ENCODE measurements around the gene SMYD3. TPM values are rescaled to one million over a fixed set of nuclear protein-coding genes. Genes with fewer than 3 reads are reported as not detected.

SMYD3 gene
- total and polyA plus RNA-seq, 9 of the 15 experiments (the other 6 are each of a cell fraction or from before 2014, with no cell fraction given), result 128 to 440 (median 197) TPM

GRCh38 chr1:246203180-246203579 is 303.9 kb downstream of the SMYD3 start (continued):
- peak; percentile 13 to 74; a peak in 2 of 4 replicates for TF ChIP-seq RAD21 (CRISPR knock-in tag; conservative IDR thresholded peaks at IDR 0.05 in 1 of 2, IDR thresholded peaks at IDR 0.05 in 1 of 2)
- TF ChIP-seq ZNF780A (CRISPR knock-in tag; IDR thresholded peaks at IDR 0.05), result no peak

- WGBS (ENCODE audit: insufficient coverage, low coverage, missing lambda C conversion rate), result 24% methylated on average over 4 of the region's 4 CpGs
- BruUV-seq (replicated peaks), result no TSS peak
- Histone ChIP-seq H2AFZ (ENCODE audit: low read depth, low read length) (no peak overlapping the region), H3K27ac (ENCODE audit: extremely low read depth, low read depth, low read length) (no peak overlapping the region), H3K36me3 (ENCODE audit: control insufficient read depth, insufficient read depth, low read length) (no peaks in the 10 kb centered on the region), H3K9ac (ENCODE audit: insufficient read depth in 1 of 2, low read depth in 2 of 2, low read length in 2 of 2) (no peak overlapping the region), H3K4me1 (replicated peaks in 1 of 2; ENCODE audit: control insufficient read depth in 2 of 2, insufficient read depth in 2 of 2, low read length in 2 of 2) (peaks cover 0 to 15% of the 10 kb centered on the region in 2 experiments; a peak in 2 of 5 replicates), H3K9me1 (ENCODE audit: control insufficient read depth, insufficient read depth, low read length) (no peaks in the 10 kb centered on the region), H3K4me2 (ENCODE audit: insufficient read depth, low read length) (no peak overlapping the region; the same call in 1 of the 2 replicates), H3K27me3 (ENCODE audit: control insufficient read depth in 2 of 2, insufficient read depth in 2 of 2, low read length in 2 of 2) (no peaks in the 10 kb centered on the region), H3K9me3 (replicated peaks; ENCODE audit: control insufficient read depth, insufficient read depth, low read depth, low read length) (no peaks in the 10 kb centered on the region), H3K79me2 (ENCODE audit: control insufficient read depth, insufficient read depth, low read length) (no peaks in the 10 kb centered on the region), H4K20me1 (replicated peaks; ENCODE audit: control insufficient read depth, insufficient read depth, low read length) (no peaks in the 10 kb centered on the region), H3K4me3 (no peak overlapping the region)
- ChIA-PET CTCF (ENCODE audit: low intra/inter-chr PET ratio) (no interaction called here), POLR2A (interaction anchor here (0.6 kb wide), 1 partner anchor 13 kb away, joined by 3 read pairs; no protein-coding TSS in a partner anchor)
- FAIRE-seq, result no peak
- intact Hi-C loops (cut with micrococcal nuclease) (loop anchor here (5.0 kb wide), 1 partner anchor 252 kb away; no protein-coding TSS in a partner anchor), in situ Hi-C loops (cut with MboI) (no loop called here)
- no peak for DNase-seq (ENCODE audit: extremely low read depth in 1 of 4, low spot score in 3 of 4)
- ATAC-seq, result no peak
- TF ChIP-seq ZNF766 (CRISPR knock-in tag; conservative IDR thresholded peaks at IDR 0.05) (no peak), MAFF (IDR thresholded peaks at IDR 0.05; ENCODE audit: low read length) (peak; percentile 71), SMC3 (conservative IDR thresholded peaks at IDR 0.05; ENCODE audit: insufficient read depth, low read depth, low read length) (no peak), ILF3 (IDR thresholded peaks at IDR 0.05; ENCODE audit: borderline replicate concordance) (no peak), HBP1 (CRISPR knock-in tag; IDR thresholded peaks at IDR 0.05) (no peak), SMARCA4 (IDR thresholded peaks at IDR 0.05) (0 out of 2 replicates have a peak, but pooled peaks have one; percentile 31), LEF1 (IDR thresholded peaks at IDR 0.05) (no peak), ZFP91 (CRISPR knock-in tag; IDR thresholded peaks at IDR 0.05) (no peak), KDM1A (IDR thresholded peaks at IDR 0.05) (no peak), NFYB (IDR thresholded peaks at IDR 0.05; ENCODE audit: extremely low read depth, insufficient read length) (no peak), GATAD2A (IDR thresholded peaks at IDR 0.05) (no peak), HDAC6 (IDR thresholded peaks at IDR 0.05; ENCODE audit: low read depth, low read length) (no peak), RFX1 (IDR thresholded peaks at IDR 0.05) (0 out of 2 replicates have a peak, but pooled peaks have one; percentile 12), CHAMP1 (IDR thresholded peaks at IDR 0.05) (0 out of 2 replicates have a peak, but pooled peaks have one; percentile 21), RCOR1 (IDR thresholded peaks at IDR 0.05; ENCODE audit: borderline replicate concordance in 1 of 2, low read depth in 2 of 2, low read length in 2 of 2) (no peak), SMARCC2 (IDR thresholded peaks at IDR 0.05; ENCODE audit: low read depth) (no peak)
Measured at GRCh38 chr1:246200738-246201137, 306.3 kb downstream of the SMYD3 start.

Measured in K562 (cell line).